Putamen (tissue), 1 donor: Measurements from ENCODE around the gene ESAM.

Experiments
- DNase-seq: peaks from one replicate; pipeline ENCODE4 v3.0.0-alpha.2; 2016; ENCODE audit warnings: low spot score

ESAM gene

GRCh38 chr11:124752471-124753102 lies 9.5 kb downstream of the ESAM start:
- DNase-seq, result no peak

GRCh38 chr11:124751741-124752470 lies 10.2 kb downstream of the ESAM start, which contains the start of gene VSIG2:
Gene VSIG2 (minus strand): TSS chr11:124752255. CDS start chr11:124752137, 118 bp downstream.
- DNase-seq, result no peak

GRCh38 chr11:124751391-124751740 lies 10.7 kb downstream of the ESAM start:
- DNase-seq, result no peak

GRCh38 chr11:124749912-124750311 lies 12.2 kb downstream of the ESAM start:
- no peak for DNase-seq

GRCh38 chr11:124748481-124749343 lies 13.4 kb downstream of the ESAM start:
- no peak for DNase-seq

GRCh38 chr11:124748100-124748418 lies 14.0 kb downstream of the ESAM start:
- DNase-seq, result no peak

GRCh38 chr11:124747406-124748099 lies 14.5 kb downstream of the ESAM start:
- DNase-seq, result no peak

GRCh38 chr11:124746621-124747243 lies 15.4 kb downstream of the ESAM start:
- DNase-seq, result peak; percentile 73

- DNase-seq, result no peak
These were observed 16.1 kb downstream of the ESAM start for GRCh38 chr11:124745835-124746620.

GRCh38 chr11:124745270-124745834 lies 16.7 kb downstream of the ESAM start:
- no peak for DNase-seq

GRCh38 chr11:124743050-124743449 lies 19.0 kb downstream of the ESAM start:
- DNase-seq, result no peak

GRCh38 chr11:124742555-124742954 lies 19.5 kb downstream of the ESAM start:
- DNase-seq, result no peak

- no peak for DNase-seq
These were observed 21.7 kb downstream of the ESAM start for GRCh38 chr11:124740277-124740882.

- DNase-seq, result peak; percentile 80
These were observed 22.4 kb downstream of the ESAM start, which contains the start of gene NRGN for GRCh38 chr11:124739479-124740276. Gene NRGN (plus strand): TSS chr11:124739942. CDS start chr11:124740085, 143 bp downstream.

GRCh38 chr11:124738713-124739478 lies 23.2 kb downstream of the ESAM start:
- no peak for DNase-seq

- no peak for DNase-seq
These were observed 24.3 kb downstream of the ESAM start for GRCh38 chr11:124737638-124738305.

GRCh38 chr11:124736736-124737135 lies 25.4 kb downstream of the ESAM start:
- no peak for DNase-seq

GRCh38 chr11:124732230-124732629 lies 29.9 kb downstream of the ESAM start:
- no peak for DNase-seq
